Glomerular visceral epithelial cell (primary cell): ENCODE results near the gene SGK2.

ENCODE experiments used
- DNase-seq: peaks from one replicate; pipeline ENCODE4 v3.0.0-alpha.2; 2016; ENCODE audit errors: extremely low spot score

SGK2 gene

DNA sequence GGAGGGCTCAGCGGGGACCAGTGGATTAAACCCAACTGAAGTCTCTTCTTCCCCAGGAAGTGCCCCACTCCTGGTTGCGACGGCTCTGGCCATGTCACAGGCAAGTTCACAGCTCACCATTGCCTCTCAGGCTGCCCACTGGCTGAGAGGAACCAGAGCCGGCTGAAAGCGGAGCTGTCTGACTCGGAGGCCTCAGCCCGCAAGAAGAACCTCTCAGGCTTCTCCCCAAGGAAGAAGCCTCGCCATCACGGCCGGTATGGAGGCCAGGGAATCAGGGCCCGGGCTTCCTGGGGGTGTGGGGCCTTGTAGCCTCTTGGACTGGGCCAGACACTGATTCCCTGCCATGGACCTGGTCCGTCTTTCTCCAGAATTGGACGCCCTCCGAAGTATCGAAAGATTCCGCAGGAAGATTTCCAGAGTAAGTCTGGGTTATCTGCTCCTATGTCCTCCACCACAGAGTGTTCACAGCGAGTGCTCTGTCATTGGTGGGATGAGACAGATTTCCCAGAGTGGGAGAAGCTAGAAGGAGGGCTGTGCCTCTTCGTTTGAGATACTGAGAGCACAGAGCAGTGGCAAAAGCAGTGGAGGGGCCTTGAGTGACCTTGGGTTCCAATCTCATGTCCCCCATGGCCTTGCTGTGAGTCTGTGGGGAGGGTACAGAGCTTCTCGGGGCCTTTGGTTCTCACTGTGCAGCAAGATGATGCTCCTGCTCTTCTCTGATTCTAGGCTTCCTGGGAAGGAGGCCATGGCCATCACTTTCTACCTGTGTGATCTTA, 22.6 kb upstream of the SGK2 start:
- DNase-seq = no peak

DNA sequence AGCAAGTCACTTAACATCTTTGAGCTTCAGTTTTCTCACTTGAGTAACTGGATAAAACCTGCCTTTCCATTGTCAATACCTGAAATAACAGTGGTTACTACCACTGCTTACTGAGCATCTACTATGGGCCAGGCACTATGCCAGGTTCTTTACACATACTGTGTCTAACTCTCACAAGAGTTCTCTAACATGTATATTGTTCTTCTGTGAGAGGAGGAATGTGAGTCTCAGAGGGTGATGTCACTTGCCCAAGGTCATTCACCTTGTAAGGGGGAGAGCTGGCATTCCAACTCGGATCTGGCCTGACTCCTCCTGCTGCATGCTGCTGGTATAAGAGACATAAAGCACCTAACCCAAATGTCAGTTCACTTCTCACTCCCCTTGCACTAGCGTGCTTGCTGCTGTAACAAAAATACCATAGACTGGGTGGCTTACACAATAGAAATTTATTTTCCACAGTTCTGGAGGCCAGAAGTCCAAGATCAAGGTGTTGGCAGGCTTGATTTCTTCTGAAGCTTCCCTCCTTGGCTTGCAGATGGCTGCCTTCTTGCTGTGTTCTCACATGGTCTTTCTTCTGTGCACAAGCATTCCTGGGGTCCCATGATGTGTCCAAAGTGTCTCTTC, 21.9 kb upstream of the SGK2 start:
- DNase-seq = peak; percentile 16

DNA sequence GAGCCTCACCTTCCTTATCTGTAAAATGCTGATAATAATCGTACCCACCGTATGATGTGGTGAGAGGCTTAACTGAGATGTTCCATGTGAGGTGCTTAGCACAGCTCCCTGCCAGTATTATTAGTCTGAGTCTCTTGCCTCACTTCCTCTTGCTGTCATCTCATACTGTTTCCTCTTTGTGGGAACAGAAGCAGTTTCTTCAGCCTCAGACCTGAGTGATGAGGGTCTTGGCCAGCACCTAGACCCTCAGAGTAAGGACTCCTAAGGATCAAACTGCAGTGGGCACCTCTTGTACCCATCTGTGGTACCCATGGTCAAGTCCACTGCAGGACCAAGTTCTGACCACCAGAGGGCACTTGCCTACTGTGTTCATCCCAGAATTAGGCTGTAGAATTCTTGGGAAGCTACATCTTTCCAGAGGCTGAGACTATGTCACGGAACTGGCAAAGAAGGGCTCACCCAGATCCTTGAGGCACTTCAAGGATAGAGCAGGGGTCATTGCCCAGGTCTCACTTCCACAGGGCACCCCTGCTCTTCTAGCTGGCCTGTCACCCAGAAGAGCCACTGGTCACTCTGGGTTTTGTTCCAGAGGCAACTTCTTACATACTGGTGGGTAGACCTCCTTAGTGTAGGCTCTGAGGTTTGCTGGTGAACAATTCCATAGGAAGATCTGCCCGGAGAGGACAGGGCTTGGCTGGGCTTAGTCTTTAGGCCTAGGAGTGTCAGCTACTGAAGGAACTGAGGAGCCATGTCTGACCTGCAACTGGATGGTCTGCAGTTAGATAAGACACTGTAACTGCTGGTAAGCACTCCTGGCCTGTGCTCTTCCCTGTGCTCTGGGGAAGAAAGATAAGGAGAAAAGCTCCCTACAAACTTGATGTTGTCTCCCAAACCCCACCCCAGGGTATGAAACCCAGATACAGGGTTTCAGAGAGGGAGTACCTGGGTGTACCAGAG, 20.6 kb upstream of the SGK2 start:
- peak; percentile 73 for DNase-seq

DNA sequence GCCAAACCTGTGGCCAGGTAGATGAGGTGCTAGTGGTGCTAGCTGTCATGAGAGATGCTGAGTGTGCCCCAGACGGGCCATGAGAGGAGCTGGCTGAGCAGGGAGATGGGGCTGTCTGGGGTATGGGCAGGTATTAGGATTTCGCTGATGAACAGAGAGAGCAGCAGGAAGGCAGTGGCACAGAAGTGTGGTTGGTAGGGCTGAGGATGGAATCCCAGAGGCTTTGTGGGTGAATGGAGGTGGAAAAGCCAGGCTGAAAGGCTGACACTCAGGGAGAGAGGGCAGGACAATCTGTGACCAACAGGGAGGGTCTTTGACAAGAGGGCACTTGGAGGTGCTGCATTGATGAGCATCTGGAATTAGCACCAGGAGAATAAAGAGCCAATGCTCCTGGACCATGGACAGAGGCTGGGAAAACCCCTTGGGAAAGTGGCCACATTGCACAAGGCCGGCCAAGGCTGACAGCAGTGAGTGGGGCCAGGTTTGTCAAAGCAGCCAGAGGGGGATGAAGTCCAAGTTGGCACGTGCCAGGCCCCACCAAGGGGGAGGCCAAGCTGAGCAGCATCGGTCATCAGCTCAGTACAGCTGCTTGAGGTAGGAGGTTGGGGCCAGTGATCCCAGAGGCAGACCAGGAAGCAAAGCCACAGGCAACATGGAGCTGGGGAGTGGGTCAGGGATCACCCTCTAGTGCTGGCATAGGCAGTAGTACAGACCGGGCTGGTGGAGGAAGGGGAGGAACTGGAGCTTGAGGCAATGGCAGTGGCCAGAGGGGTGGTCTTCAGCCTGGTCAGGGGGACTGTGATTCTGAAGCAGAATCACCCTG, 19.7 kb upstream of the SGK2 start:
- DNase-seq = peak; percentile 25

DNA sequence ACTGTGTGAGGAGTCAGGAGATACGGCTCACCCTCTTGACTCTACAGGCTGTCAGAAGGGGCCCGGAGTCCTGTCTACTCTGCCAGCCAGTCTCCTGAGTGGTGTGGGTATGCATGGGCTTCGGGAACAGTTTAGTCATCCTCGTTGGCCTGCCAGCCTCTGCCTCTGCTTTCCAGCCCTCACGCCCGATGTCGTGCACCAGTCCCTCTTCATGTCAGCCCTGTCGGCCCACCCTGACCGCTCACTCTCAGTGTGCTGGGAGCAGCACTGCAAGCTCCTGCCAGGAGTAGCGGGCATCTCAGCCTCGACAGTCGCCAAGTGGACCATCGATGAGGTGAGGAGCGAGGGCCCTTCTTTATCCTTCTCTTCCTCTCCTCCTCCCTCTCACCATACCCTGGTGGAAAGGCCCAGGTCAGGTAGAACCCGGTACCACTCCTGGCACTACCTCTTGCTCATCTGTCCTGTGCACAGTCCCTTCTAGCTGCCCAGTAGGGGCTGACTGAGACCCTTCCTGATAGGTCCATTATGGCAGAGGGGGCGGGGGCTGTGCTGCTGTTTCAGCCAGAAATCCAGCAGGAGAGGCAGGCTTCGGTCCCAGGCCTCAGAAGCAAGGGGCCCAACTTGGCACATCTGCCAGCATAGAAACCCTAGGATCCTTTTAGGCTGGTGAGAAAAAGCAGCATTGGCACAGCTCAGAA, 18.7 kb upstream of the SGK2 start:
- DNase-seq = no peak

DNA sequence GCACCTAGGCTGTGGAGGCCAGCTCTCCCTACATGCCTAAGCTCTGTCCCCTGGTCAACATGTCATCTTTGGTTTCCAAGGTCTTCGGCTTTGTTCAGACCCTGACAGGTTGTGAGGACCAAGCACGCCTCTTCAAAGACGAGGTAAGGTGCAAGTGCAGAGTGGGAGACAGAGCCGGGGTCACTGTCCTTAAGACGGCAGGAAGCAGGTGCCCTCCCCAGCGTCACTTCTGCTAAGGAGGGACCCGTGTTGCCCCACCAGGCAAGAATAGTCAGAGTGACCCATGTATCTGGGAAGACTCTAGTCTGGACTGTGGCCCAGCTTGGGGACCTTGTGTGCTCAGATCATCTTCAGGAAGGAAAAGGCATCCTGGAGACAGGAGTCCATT, 18.2 kb upstream of the SGK2 start:
- no peak for DNase-seq

DNA sequence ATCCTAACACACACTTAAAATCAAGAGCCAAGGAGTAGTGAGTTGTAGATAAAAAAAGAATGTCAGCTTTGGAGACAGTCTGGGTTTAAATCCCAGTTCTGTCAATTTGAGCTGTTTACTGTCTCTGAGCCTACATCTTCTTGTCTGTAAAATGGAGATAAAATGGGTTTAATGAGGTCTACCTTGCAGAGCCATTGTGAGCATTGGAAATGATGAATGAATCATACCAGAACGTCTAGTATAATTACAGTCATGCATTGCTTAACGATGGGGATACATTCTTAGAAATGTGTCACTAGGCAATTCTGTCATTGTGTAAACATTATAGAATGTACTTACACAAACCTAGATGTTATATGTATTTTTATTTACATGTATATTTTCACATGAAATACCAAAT, 17.6 kb upstream of the SGK2 start:
- DNase-seq = no peak

DNA sequence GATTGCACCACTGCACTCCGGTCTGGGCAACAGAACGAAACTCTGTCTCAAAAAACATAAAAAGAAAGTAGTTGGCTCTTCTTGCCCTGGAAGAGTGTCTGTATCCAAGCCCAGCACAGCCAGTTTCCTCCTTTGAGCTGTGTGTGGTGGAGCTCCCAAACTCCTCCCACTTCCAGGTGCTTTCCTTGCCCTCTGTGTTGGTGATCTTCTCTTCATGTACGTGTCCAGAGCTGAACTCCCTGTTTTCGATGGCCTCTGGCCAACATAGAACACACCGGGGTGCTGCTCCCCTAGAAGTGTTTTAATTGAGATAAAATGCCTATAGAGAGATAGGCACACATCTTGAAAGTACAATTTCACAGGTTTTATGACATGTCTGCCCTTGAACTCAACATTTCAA, 16.7 kb upstream of the SGK2 start:
- no peak for DNase-seq

DNA sequence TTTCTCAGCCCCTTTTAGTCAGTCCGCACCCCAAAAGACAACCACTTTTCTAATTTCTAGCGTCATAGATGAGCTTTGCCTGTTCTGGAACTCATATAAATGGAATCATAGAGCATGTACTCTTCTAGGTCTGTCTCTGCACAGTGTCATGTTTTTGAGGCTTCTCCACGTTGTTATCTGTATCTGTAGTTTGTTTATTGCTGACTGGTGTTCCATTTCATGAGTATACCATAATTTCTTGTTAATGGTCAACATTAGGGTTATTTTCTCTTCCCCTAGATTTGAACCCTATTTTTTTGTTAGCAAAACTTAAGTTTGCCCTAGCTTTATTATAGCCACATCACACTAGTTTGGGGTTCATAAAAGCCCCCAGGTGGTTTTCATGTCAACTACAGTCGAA, 16.2 kb upstream of the SGK2 start:
- no peak for DNase-seq

DNA sequence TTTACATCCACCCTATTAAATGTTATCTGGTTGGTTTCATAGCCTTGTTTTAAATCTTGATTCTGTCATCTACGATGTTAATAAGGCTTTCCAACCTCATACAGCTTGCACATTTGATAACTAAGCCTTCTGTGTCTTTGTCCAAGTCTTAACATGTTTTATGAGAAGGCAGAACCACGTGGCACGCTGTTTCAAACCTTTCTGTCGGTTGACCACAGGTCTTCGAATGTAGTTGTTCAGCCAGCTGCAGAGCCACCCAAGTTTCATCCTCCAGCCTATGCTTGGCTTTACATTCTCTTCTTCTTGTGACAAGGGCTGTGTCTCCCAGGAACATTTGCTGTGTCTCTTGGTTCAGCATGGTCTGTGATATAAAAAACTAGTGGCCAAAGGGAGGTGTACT, 15.7 kb upstream of the SGK2 start:
- no peak for DNase-seq

DNA sequence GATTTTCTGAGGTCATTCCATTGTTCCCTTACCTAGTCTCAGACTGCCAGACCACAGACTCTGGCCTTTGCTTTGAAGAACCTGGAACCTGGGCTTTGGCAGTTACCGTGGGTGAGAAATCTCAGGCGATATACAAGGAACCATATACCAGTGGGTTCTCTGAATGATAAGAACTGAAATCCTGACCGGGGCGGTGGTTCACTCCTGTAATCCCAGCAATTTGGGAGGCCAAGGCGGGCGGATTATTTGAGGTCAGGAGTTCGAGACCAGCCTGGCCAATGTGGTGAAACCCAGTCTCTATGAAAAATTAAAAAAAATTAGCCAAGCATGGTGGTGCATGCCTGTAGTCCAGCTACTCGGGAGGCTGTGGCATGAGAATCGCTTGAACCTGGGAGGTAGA, 14.3 kb upstream of the SGK2 start:
- no peak for DNase-seq

DNA sequence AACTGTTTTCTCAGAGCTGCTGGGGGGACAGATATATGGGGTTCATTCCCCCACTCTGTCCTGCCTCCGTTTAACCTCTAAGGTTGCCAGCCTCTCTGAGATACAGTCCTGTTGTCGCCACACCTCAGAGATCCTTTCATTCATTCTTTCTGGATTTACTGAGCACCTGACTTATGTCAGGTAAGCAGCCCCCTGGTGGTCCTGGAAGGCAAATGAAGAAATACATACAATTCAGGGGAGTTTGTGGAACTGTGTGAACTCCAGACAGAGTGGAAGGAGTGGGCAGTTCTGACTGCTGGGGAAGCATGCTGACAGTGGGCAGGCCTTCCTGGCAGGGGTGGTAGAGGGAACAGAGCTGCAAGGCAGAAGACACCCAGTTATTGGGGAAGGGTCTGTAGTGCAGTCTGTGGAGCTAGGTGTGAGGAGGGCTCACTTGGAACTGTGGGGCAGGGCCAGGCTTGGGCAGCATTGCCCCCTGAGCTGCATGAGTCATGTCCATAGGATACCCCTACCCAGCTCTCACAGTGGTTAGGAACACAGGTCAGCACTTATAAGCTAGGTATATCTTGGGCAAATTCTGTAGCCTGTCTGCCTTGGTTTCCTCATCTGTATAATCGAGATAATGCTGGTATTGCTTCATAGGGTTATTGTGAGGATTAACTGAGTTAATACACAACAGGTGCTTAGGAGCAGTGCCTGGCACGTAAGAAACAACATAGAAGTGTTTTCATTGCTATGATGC, 12.8 kb upstream of the SGK2 start:
- DNase-seq = no peak

DNA sequence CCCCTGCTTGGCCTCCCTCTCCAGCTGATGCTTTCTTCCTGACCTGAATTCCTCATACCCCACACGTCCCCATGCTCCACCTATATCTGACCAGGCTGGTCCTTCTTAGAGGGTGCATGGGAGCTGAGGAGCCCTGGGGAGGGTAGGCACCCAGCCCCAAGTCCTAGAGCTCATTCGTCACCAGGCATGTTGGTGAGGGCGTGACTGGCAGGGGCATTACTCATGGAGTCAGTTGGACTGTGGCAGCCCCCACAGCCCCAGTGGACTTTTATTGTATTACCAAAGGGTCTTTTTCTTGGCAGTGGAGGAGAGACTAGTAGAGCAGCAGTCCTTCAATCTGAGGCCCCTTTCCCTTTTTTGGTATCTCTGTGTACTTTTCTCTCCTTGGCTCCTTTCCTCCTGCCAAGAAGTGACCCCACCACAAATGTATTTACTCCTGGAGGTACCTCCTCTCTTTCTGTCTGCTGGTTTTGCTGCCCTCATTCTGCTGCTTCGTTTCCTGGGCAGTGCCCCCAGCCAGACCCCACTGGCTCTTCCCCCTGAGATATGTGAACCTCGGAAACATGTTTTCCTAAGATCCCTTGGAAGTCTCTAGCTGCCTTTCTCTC, 10.4 kb upstream of the SGK2 start:
- no peak for DNase-seq

DNA sequence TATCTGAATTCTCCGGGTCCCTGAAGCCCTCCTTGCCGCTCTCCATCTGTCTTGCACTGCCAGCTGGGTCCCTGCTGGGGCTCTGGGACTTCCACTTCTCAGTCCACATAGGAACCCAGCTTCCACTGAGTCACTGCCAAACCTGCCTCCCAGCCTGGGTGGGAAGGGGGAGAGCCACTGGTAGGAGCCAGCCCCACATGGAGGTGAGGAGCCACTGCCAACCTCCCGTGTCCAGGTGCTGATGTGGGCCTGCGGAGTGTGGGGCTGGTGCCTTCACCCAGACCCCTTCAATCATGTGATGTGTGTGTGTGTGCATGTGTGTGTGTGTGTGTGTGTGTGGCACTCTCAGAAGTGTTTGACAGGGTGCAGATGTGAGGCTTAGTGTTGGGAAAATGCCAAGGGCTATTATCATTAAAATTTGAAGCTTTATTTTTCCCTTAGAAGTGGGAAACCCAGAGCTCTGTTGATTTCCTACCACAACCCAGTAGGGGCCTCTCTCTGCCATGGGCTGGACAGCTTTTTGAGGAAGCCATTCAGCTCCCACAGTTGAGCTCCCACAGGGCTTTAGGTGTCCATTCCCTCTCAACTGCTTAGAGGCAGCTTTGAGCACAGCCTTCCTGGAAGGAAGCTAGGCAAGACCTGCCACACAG, 9.3 kb upstream of the SGK2 start:
- DNase-seq = no peak

DNA sequence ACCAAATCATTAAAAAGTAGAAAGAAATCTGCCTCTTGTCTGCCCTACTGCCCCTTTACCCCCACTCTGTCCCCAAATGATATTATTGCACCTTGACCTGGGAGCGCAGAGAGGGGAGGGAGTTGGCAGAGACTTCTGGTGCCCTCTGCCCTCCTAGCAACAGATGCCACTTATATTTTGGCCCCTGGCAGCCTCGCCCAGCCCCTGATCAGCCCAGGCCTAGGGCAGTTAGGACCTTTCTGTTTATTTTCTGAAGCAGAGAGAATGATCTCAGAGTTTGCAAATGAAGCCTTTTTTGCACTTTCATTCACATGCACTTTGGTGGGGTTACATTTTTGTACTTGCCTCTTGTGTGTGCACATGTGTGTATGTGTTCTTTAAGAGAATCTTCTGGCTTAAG, 8.4 kb upstream of the SGK2 start:
- no peak for DNase-seq

DNA sequence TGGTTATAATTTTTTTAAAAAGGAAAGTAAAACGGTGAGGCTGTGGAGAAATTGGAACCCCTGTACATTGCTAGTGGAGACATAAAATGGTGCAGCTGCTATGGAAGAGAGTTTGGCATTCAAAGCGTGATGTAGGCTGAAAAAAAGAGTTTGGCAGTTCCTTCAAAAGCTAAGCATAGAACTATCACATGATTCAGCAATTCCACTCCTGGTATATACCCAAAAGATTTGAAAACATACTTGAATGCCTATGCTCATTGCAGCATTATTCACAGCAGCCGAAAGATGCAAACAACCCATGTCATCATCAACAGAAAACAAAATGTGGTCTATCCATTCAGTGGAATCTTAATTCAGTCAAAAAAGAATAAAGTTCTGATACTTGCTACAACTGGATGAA, 4.5 kb upstream of the SGK2 start:
- no peak for DNase-seq

DNA sequence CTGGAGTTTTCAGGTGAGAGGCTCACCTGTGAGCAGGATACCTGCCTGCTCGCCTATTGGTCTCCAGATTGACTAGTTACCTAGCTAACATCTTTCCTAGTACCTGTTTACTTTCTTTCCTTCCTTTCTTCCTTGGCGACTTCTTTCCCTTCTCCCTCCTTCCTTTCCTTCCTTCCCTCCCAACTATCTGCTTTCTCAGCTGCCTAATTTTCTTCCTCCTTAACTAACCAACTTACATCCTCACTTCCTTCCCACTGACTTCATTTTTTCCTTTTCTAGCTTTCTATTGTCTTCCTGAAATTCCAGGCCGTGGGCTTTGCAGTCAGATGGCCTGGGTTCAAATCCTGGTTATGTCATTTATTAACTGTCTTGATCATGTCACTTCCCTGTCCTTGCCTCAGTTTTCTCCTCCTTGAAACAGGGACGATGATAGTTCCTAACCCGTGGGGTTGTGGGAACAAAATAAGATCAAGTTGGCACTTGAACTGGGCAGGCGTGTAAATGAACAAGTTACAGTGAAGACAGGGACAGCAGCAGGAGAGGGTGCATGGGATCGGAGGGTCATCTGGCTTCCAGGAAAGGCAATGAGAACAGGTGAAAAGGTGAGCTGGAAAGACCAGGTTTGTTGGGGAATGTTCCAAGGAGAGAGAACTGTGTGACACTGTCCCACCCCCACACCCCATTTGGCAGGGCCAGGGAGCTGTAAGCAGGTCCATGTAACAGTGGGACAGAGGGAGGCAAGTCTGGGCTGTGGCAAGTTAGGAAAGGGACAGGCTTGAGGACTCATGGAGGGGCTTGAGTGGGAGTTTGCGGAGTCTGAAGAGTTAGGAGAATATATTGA, 540 bp downstream of the SGK2 start:
- DNase-seq = no peak

DNA sequence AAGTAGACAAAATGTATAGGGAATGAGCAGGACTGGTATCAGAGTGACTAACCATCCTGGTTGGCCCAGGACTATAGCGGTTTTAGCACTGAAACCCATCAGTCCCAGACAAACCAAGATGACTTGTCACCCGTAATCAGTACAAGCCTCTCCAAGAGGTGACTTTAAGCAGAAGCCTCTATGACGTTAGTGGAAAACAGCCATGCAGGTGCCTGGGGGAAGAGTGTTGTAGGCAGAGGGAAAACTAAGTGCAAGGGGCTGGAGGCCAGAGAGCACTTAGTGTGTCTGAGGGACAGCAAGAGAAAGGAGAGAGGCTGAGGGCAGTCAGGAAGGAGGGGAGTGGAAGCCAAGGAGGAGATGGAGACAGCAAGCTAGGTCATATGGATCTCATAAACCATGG, 2.1 kb downstream of the SGK2 start:
- no peak for DNase-seq

DNA sequence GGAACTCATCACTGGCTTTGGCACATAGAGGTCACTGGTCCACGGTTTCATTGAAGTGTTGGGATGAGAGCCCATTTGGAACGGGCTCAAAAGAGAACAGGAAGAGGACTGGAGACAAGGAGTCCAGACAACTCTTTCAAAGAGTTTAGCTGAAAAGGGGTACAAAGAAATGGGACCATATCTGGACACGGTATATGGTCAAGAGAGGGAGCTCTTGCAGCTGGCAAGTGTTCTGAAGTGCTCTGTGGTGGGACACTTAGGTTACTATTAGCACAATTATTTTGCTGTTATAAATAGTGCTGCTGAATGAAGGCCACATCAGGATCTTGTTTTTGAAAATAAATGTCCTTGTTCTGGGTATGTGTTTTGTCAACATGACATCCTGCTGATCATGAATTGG, 4.6 kb downstream of the SGK2 start:
- no peak for DNase-seq
